A673 (cell line): ENCODE results near the gene FARSA. TPM values are rescaled to one million over a fixed set of nuclear protein-coding genes. Genes with fewer than 3 reads are reported as not detected.

Experiments used
- BruUV-seq: library from RNA; stranded (reverse); fragments of 400-500 nt; replicated peaks from 2 replicates; lab custom pipeline; 2021; lab: Mats Ljungman, UMichigan
- CTCF ChIA-PET: fragments of 300-600 bp; sonication (Branson Sonifier 250); formaldehyde crosslinking; loops from one replicate; lab custom pipeline; 2022; ENCODE audit warnings: antibody characterized with exemption; lab: Charles Lee
- POLR2A ChIA-PET: fragments of 300-600 bp; sonication (Branson Sonifier 250); formaldehyde crosslinking; loops from one replicate; lab custom pipeline; 2022; ENCODE audit warnings: antibody characterized with exemption; ENCODE audit not compliant: low non-redundant PET; lab: Charles Lee
- DNase-seq: peaks from one replicate; pipeline ENCODE4 v3.0.0-alpha.2; 2015; ENCODE audit warnings: low spot score
- H3K27ac ChIP-seq: fragments of 200-600 bp; sonication (generic); 2 replicates; pipeline ENCODE4 v1.5.1; 2016; ENCODE audit warnings: mixed run types, low read depth, mild to moderate bottlenecking, mixed read lengths, antibody characterized with exemption, low read length; ENCODE audit not compliant: poor library complexity, severe bottlenecking
- H3K27me3 ChIP-seq: fragments of 200-600 bp; sonication (generic); replicated peaks from 2 replicates; pipeline ENCODE4 v1.6.1; 2017; ENCODE audit warnings: mixed run types, low read depth, mild to moderate bottlenecking, mixed read lengths, antibody characterized with exemption, low read length; ENCODE audit not compliant: insufficient read depth, poor library complexity
- H3K36me3 ChIP-seq: fragments of 200-600 bp; sonication (generic); 2 replicates; pipeline ENCODE4 v1.6.1; 2016; ENCODE audit warnings: mixed run types, mild to moderate bottlenecking, mixed read lengths, antibody characterized with exemption, low read length; ENCODE audit not compliant: insufficient read depth, poor library complexity, severe bottlenecking
- H3K4me1 ChIP-seq: fragments of 200-600 bp; sonication (generic); 2 replicates; pipeline ENCODE4 v1.6.1; 2017; ENCODE audit warnings: mixed run types, mild to moderate bottlenecking, mixed read lengths, antibody characterized with exemption, low read length; ENCODE audit not compliant: insufficient read depth, poor library complexity, severe bottlenecking
- H3K4me3 ChIP-seq: fragments of 200-600 bp; sonication (generic); 2 replicates; pipeline ENCODE4 v1.5.1; 2016; ENCODE audit warnings: low read depth, mixed run types, mild to moderate bottlenecking, mixed read lengths, low read length; ENCODE audit not compliant: poor library complexity, severe bottlenecking
- H3K9me3 ChIP-seq: fragments of 200-600 bp; sonication (generic); 2 replicates; pipeline ENCODE4 v1.6.1; 2016; ENCODE audit warnings: mixed run types, low read depth, mild to moderate bottlenecking, mixed read lengths, antibody characterized with exemption, low read length; ENCODE audit not compliant: poor library complexity, severe bottlenecking
- CTCF ChIP-seq: fragments of 300-800, 200-600 bp; sonication (generic); conservative IDR thresholded peaks from 2 replicates; pipeline ENCODE4 v1.5.1; 2017; ENCODE audit warnings: low read depth, mild to moderate bottlenecking, antibody characterized with exemption, low read length, moderate library complexity, mixed read lengths
- EZH2 ChIP-seq: fragments of 200-600 bp; sonication (generic); IDR thresholded peaks from 2 replicates; pipeline ENCODE4 v1.6.1; 2017; ENCODE audit warnings: borderline replicate concordance, low read depth, mild to moderate bottlenecking, mixed read lengths, antibody characterized with exemption, low read length; ENCODE audit not compliant: poor library complexity, severe bottlenecking
- intact Hi-C: fragments of 100-400 bp; cut with micrococcal nuclease; formaldehyde crosslinking; loops from one replicate; pipeline ENCODE4 v1.10.0; 2022; ENCODE audit not compliant: unreplicated experiment
- total RNA-seq: library from RNA; stranded (reverse); gene quantifications from 2 replicates; pipeline ENCODE4 v1.2.3, GENCODE V29; 2021

The FARSA gene
- total RNA-seq, 1 experiment from 2014 or later = 162 TPM

- no TSS peak for BruUV-seq
- Histone ChIP-seq H3K36me3 (no peaks in the 10 kb centered on the region), H3K9me3 (peaks cover 12% of the 10 kb centered on the region), H3K4me3 (no peak overlapping the region), H3K27me3 (no peaks in the 10 kb centered on the region), H3K27ac (no peak overlapping the region), H3K4me1 (peaks cover 5% of the 10 kb centered on the region)
- POLR2A ChIA-PET = no interaction called here
- intact Hi-C loops = loop anchor here (2.0 kb wide), 1 partner anchor 81 kb away; no protein-coding TSS in a partner anchor
- no peak for DNase-seq
- TF ChIP-seq EZH2 (no peak), CTCF (no peak)
- CTCF ChIA-PET = no interaction called here
Observed at GRCh38 chr19:12884202-12884601, 49.3 kb downstream of the FARSA start.

GRCh38 chr19:12882589-12882988, 50.9 kb downstream of the FARSA start:
- H3K4me1 ChIP-seq = peaks cover 5% of the 10 kb centered on the region
- no peak for DNase-seq
- H3K9me3 ChIP-seq = peaks cover 12% of the 10 kb centered on the region
- CTCF ChIA-PET = interaction anchor here (0.7 kb wide), 1 partner anchor 243 kb away, joined by 6 read pairs; no protein-coding TSS in a partner anchor
- BruUV-seq = no TSS peak
- H3K27ac ChIP-seq = no peak overlapping the region
- no peak overlapping the region for H3K4me3 ChIP-seq
- intact Hi-C loops = no loop called here
- TF ChIP-seq EZH2 (no peak), CTCF (no peak)
- POLR2A ChIA-PET = interaction anchor here (0.6 to 0.7 kb wide), 2 partner anchors 60 to 1615 kb away, joined by 6 to 28 read pairs; no protein-coding TSS in a partner anchor
- H3K36me3 ChIP-seq = peaks cover 10% of the 10 kb centered on the region
- H3K27me3 ChIP-seq = no peaks in the 10 kb centered on the region

GRCh38 chr19:12881172-12881808, 52.2 kb downstream of the FARSA start, which contains the start of gene DNASE2:
Gene DNASE2 (minus strand): TSS chr19:12881449. CDS start chr19:12881375, 74 bp downstream.
- peaks cover 5% of the 10 kb centered on the region for H3K4me1 ChIP-seq
- peak within 1 kb of the TSS; percentile 81 for H3K27ac ChIP-seq
- H3K9me3 ChIP-seq = peaks cover 12% of the 10 kb centered on the region
- peak within 1 kb of the TSS; percentile 82 for H3K4me3 ChIP-seq
- ChIA-PET POLR2A (interaction anchor here (0.5 to 1.3 kb wide), 2 partner anchors 9 to 17 kb away, joined by 7 to 9 read pairs; partner anchors contain the start of gene GCDH), CTCF (no interaction called here)
- DNase-seq = peak; percentile 98
- BruUV-seq = no TSS peak
- intact Hi-C loops = no loop called here
- peaks cover 10% of the 10 kb centered on the region for H3K36me3 ChIP-seq
- TF ChIP-seq EZH2 (no peak), CTCF (no peak)
- H3K27me3 ChIP-seq = no peaks in the 10 kb centered on the region
